Ramos (cell line): ENCODE data around the gene AGPS.

ENCODE experiments used
- in situ Hi-C: fragments of 300-500 bp; cut with MboI; formaldehyde crosslinking; loops from one replicate; pipeline ENCODE4 v1.14.3; 2022; ENCODE audit warnings: low sequenced_read_pairs; ENCODE audit not compliant: unreplicated experiment

The AGPS gene

GRCh38 chr2:177518754-177519153 is 126.2 kb downstream of the AGPS start:
- in situ Hi-C loops, result no loop called here

DNA sequence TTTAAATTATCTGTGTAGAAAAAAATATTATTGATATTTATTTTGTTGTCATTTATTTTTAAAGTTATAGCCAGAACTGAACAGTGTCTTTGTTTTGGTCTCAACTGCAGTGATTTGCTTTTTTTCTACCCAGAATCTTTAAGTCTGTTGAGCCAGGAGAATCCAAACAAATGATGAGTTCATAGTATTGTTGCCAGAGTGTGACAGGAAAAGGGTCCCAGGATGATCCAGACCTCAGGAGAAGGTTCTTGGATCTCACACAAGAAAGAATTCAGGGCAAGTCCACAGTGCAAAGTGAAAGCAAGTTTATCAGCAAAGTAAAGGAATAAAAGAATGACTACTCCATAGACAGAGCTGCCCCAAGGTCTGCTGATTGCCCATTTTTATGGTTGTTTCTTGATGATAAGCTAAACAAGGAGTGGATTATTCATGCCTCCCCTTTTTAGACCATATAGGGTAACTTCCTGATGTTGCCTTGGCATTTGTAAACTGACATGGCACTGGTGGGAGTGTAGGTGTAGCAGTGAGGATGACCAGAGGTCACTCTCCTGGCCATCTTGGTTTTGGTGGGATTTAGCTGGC is 127.1 kb downstream of the AGPS start:
- in situ Hi-C loops, result no loop called here

DNA sequence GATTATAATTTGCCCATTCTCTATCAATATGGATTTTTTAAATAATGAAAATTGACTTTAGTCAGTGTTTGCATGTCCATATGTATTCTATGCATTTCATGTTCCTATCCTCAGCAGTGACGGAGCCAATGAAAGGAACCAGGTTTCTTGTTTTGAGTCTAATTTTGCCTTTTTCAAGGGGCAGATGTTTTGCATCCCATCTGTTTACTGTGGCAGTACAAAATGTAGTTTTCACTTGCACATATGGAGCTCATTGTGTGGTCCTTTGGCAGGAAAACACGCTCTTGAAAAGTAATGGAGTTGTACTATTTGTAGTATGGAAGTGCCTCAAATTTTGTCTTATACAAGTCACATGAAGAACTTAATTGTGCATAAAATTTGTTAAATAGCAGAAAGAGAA is 127.8 kb downstream of the AGPS start:
- in situ Hi-C loops, result no loop called here

GRCh38 chr2:177523781-177524180 is 131.2 kb downstream of the AGPS start:
- in situ Hi-C loops, result no loop called here

DNA sequence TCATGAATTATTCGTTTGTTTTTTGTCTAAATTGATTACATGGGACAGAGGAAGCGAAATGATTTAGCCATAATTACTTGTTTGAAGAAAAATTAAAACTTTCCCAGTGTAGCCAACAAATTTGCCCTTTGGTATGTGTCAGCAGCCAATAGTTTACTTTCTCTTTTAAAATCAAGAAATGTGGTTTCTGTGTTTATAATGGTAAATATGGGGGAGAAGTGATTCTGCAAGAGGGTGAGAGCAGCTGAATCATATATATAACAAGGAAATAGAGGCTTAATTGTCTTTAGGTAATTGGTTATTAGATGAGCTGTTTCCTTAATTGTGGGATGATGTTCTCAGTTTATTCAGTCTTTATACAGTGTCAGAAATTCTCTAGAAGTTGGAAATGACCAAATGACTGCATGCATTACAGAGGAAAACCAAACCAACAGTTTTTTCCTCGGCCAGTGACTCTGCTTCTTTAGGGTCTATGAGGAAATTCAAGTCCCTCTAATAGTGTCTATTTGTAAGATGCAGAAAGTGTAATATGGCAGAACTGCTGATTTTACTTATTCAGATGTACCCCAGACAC is 132.9 kb downstream of the AGPS start:
- in situ Hi-C loops, result no loop called here

- in situ Hi-C loops, result no loop called here
Measured at GRCh38 chr2:177528351-177528933, 135.9 kb downstream of the AGPS start.

- in situ Hi-C loops, result no loop called here
Measured at GRCh38 chr2:177529166-177529565, 136.6 kb downstream of the AGPS start.

DNA sequence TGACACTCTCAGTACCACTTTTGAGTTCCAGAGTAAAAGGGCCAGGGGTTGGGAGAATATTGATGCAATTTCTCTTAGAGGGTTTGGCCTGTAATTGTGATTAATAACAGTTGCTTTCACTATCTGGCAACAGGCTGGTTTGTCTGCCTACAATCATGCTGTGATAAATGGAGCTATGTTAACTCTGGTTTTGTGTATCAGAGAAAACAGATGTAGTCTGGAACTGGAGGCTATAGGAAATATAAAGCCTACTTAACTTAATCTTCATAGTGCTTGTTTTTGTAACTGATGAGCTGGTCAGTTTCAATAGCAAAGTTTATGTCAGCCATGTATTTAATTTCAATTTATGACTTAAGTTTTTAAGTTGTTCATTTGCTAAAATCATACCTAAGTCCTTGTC is 138.0 kb downstream of the AGPS start:
- in situ Hi-C loops, result no loop called here

DNA sequence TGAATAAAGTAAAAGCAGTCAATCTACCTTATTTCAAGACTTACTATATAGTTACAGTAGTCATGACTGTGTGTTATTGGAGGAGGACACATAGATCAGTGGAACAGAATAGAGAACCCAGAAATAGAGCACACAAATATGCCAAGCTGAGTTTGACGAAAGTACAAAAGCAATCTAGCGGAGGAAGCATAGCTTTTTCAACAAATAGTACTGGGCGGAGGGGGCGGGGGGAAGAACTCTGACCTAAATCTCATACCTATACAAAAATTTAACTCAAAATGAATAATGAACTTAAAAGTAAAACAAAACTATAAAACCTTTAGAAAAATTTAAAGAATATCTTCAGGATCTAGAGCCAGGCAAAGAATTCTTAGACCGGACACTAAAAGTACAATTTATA is 139.1 kb downstream of the AGPS start:
- in situ Hi-C loops, result no loop called here

DNA sequence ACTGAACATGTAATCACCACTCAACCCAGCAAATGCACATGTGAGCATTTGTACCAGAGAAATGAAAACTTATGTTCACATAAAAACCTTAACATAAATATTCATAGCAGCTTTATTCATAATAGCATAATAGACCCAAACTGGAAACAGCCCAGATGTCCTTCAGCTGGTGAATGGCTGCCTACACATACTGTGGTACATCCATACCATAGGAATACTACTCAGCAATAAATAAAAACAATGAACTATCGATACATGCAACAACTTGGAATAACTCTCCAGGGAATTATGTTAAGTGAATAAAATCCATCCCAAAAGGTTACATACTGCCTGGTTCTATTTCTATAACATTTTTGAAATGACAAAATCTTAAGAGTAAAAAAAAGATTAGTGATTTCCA is 140.0 kb downstream of the AGPS start:
- in situ Hi-C loops, result no loop called here

DNA sequence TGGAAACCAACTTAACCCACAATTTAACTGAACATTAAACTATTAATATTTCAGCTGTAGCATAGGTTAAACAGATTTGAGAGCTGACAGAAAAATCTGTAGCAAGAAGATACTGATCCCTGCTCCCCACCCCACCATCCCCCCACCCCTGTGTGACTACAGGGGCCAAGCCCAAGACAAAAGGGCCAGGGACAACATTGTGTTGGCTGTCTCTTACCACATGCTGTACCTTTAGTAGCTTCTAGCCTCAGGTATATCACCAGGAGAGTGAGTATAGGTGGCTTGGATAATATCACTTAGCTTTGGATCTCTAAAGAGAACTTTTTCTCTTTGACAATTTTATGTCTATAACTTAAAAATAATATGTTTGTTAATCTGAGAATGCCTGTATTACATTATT is 140.7 kb downstream of the AGPS start:
- in situ Hi-C loops, result no loop called here

DNA sequence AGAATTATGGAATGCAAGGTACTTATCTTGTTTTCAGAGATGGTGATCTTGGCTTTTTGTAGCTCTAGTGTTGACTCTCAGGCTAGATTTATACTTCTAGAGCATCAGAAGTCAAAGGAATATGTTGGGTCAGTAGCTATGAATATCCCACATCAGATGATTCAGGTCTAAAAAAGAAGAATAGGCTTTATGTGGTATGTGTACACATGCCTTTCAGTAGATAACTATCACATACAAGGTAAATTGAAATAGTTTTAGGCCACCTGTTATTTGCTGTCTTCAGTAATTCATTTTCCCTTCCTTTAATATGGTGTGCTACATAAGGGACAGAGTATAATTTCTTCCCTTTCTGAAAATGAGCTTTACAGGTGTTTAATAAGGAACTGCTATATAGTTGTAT is 142.4 kb downstream of the AGPS start:
- in situ Hi-C loops, result no loop called here

GRCh38 chr2:177535958-177536504 is 143.5 kb downstream of the AGPS start:
- in situ Hi-C loops, result no loop called here

GRCh38 chr2:177537213-177537612 is 144.6 kb downstream of the AGPS start:
- in situ Hi-C loops, result no loop called here

DNA sequence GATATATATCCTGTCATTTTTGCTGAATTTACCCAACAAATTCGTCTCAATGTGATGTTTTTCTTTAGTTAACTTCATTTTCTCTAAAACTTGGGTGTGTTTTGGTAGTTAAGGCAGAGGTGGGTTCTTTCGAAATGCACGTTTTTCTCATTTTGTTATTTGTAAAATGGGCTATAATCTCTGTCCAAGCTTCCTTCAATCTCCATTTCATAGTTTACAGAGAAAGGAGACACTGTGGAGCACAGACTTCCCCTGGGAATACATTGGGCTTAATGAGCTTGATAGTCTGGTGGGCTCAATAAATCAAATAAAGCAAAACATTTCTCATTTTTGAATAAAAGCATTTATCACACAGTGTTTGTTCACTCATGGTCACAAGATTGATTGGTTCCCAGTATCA is 145.1 kb downstream of the AGPS start:
- in situ Hi-C loops, result no loop called here

DNA sequence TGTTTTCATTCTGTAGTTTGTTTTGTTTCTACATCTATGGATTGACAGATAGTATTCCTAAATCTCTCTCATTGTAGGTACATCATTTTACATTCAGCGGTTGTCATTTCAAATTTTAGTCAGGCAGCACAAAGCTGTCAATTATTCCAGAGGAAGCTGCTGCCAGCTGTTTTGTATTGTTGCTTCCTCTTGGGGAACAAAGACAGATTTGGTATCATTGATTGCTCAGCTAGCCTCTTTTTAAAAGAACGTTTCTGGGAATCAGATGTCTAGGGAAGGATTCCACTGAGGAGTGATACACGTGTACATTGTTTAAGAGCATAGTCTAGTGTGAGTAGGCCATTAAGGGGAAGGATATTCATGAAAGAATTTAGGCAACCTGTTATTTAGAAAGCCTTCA is 145.8 kb downstream of the AGPS start:
- in situ Hi-C loops, result no loop called here

DNA sequence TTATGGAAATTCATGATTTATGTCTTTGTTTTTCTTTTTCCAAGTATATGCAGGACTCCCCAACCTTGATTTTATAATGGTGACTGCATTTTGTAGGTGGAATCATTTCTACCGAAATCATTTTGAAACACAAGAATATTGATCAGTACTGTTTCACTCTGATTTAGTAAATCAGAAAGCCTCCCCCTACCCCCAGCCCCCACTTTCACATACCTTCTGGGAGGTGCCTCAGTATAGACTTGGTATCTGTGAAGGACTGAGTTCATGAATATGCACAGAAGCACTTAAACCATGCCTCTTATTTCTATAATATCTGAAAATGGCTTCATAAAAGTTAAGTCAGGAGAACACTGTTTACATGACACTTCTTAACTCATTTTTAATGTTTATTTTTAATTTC is 147.7 kb downstream of the AGPS start:
- in situ Hi-C loops, result no loop called here

DNA sequence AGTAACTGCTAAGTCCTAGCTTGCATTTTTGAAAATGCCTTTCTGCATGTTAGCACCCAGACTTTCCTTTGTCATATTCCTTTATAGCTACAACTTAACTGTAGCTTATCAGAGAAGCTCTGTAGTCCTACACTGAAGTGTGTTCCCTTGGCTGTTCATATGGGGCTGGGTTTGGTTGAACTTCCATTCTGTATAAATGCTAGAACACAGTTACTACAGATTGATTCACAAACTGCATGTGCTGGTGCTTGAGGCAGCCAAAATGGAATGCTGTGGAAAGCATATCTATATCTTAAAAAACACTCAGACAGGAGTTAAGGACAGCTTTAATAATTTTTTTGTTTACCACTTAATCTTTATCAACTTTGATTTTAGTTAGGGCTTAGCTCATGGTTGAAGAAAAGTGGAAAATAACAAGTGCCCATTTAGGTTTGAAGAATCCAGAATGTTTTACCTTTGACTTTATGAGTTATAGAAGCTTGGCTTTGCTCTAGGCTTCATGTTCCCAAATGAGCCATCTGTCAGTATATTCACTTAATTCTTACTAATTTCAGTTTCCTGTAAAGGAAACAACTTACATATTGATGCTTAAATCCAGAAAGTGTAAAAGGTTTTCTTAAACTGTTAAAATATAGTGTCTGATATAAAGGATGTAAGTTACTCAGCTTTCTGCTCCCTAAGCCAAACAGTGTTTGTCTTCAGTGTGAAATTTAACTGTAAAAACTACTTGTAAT is 148.9 kb downstream of the AGPS start:
- in situ Hi-C loops, result no loop called here

DNA sequence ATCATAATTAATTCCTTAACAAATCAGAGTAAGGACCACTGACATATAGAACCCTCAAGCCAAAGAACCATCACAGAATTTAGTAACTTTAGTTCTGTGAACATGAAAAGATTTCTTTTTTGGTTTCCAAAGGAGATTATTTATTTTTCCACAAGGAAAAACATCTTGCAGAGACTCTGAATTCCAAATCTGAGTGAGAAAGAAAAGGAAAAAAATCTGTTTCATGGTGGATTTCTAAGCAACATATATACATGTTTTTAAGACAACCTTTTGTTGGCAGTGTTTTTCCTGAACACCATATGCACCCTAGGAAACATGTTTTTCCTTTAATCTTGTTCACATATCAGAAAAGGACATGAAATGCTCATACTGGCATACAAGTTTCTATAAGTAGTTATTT is 149.8 kb downstream of the AGPS start:
- in situ Hi-C loops, result no loop called here

DNA sequence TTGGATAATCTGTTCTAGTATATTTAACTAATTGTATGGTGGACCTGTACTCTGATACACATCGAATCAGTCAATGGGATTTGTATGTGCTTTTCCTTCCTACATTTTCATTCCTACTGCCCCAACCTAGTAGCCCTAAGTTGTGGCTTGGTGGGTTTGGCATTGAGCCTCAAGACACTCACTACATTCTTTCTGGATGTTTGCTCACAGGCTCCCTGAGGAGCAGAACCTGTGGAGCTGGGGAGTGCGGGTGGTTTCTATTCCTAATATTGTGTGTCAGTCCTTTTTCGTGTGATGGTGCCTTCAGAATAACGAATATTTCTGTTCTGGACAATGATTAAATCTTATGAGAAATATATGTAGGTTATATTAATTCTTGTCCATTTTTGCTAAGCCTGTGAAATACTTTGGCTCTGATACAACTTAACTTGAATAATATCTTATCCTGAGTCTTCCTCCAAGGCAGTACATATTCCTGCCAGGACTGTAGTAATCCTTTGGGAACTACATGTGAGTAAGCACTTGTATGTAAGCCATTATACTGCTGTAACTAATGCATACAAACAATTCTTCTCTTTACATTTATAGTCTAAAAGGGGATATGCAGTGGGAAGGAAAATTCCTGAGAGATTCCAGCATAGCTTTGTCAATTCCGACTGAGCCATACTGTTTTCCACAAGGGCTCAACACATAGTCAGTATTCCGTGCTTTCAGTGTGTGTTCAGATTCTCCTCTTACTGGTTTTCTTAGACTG is 150.6 kb downstream of the AGPS start:
- in situ Hi-C loops, result no loop called here

GRCh38 chr2:177545143-177545542 is 152.6 kb downstream of the AGPS start:
- in situ Hi-C loops, result no loop called here
